Measurements from ENCODE around the gene OBSCN.
"Not testable (repeated sequence)": the region's sequence is repeated elsewhere in the genome, so short reads cannot be mapped to it uniquely, and the experiment has no call there.

OBSCN gene

GRCh38 chr1:228240411-228241240, 32.8 kb downstream of the OBSCN start:
- FAIRE-seq (no peak), DNase-seq (ENCODE audit: insufficient read length, low spot score) (no peak)
- TF ChIP-seq POU2F2 (IDR thresholded peaks at IDR 0.05; ENCODE audit: low read depth, low read length) (no peak), POLR2AphosphoS5 (IDR thresholded peaks at IDR 0.05; ENCODE audit: low read depth, low read length) (no peak)

GRCh38 chr1:228241259-228241658, 33.4 kb downstream of the OBSCN start:
- DNase-seq (ENCODE audit: insufficient read length, low spot score): no peak
- TF ChIP-seq SPI1 (IDR thresholded peaks at IDR 0.05; ENCODE audit: low read depth, low read length): no peak
- FAIRE-seq: no peak

GRCh38 chr1:228242409-228242808, 34.6 kb downstream of the OBSCN start:
- no peak for TF ChIP-seq TAF1 (IDR thresholded peaks at IDR 0.05; ENCODE audit: low read depth, low read length)
- no peak for TF ChIP-seq POLR2AphosphoS5 (IDR thresholded peaks at IDR 0.05; ENCODE audit: low read depth, low read length)
- TF ChIP-seq POLR2A (IDR thresholded peaks at IDR 0.05; ENCODE audit: low read depth, low read length): no peak
- no peak for TF ChIP-seq PAX5 (IDR thresholded peaks at IDR 0.05; ENCODE audit: insufficient read depth, low read length, severe bottlenecking)
- no peak for TF ChIP-seq POU2F2 (IDR thresholded peaks at IDR 0.05; ENCODE audit: low read depth, low read length)
- TF ChIP-seq SPI1 (IDR thresholded peaks at IDR 0.05; ENCODE audit: low read depth, low read length): no peak
- DNase-seq (ENCODE audit: insufficient read length, low spot score): no peak
- FAIRE-seq: no peak

- TF ChIP-seq TAF1 (IDR thresholded peaks at IDR 0.05; ENCODE audit: low read depth, low read length) (no peak), POLR2A (IDR thresholded peaks at IDR 0.05; ENCODE audit: low read depth, low read length) (no peak), POLR2AphosphoS5 (IDR thresholded peaks at IDR 0.05; ENCODE audit: low read depth, low read length) (no peak), POU2F2 (IDR thresholded peaks at IDR 0.05; ENCODE audit: low read depth, low read length) (no peak), SPI1 (IDR thresholded peaks at IDR 0.05; ENCODE audit: low read depth, low read length) (no peak), PAX5 (IDR thresholded peaks at IDR 0.05; ENCODE audit: insufficient read depth, low read length, severe bottlenecking) (no peak)
- no peak for FAIRE-seq
- no peak for DNase-seq (ENCODE audit: insufficient read length, low spot score)
Observed at GRCh38 chr1:228243093-228243492, 35.2 kb downstream of the OBSCN start.

- not testable (repeated sequence) for DNase-seq (ENCODE audit: insufficient read length, low spot score); FAIRE-seq
Observed at GRCh38 chr1:228243989-228244388, 36.1 kb downstream of the OBSCN start.

GRCh38 chr1:228245111-228245510, 37.3 kb downstream of the OBSCN start:
- DNase-seq (ENCODE audit: insufficient read length, low spot score) (no peak), FAIRE-seq (no peak)
- no peak for TF ChIP-seq SPI1 (IDR thresholded peaks at IDR 0.05; ENCODE audit: low read depth, low read length)
- no peak for TF ChIP-seq PAX5 (IDR thresholded peaks at IDR 0.05; ENCODE audit: insufficient read depth, low read length, severe bottlenecking)
- TF ChIP-seq POLR2AphosphoS5 (IDR thresholded peaks at IDR 0.05; ENCODE audit: low read depth, low read length): no peak
- no peak for TF ChIP-seq TAF1 (IDR thresholded peaks at IDR 0.05; ENCODE audit: low read depth, low read length)
- no peak for TF ChIP-seq POLR2A (IDR thresholded peaks at IDR 0.05; ENCODE audit: low read depth, low read length)
- TF ChIP-seq POU2F2 (IDR thresholded peaks at IDR 0.05; ENCODE audit: low read depth, low read length): no peak

GRCh38 chr1:228246216-228246900, 38.5 kb downstream of the OBSCN start:
- TF ChIP-seq SPI1 (IDR thresholded peaks at IDR 0.05; ENCODE audit: low read depth, low read length) (no peak), TAF1 (IDR thresholded peaks at IDR 0.05; ENCODE audit: low read depth, low read length) (no peak)
- no peak for DNase-seq (ENCODE audit: insufficient read length, low spot score)
- FAIRE-seq: no peak

- no peak for TF ChIP-seq POLR2AphosphoS5 (IDR thresholded peaks at IDR 0.05; ENCODE audit: low read depth, low read length)
- TF ChIP-seq PAX5 (IDR thresholded peaks at IDR 0.05; ENCODE audit: insufficient read depth, low read length, severe bottlenecking): no peak
- DNase-seq (ENCODE audit: insufficient read length, low spot score): no peak
- FAIRE-seq: no peak
Observed at GRCh38 chr1:228249513-228250305, 41.9 kb downstream of the OBSCN start.

GRCh38 chr1:228252476-228252875, 44.6 kb downstream of the OBSCN start:
- not testable (repeated sequence) for FAIRE-seq; DNase-seq (ENCODE audit: insufficient read length, low spot score)

GRCh38 chr1:228256626-228257375, 49.0 kb downstream of the OBSCN start:
- DNase-seq (ENCODE audit: insufficient read length, low spot score): no peak

More at GRCh38 chr1:228256626-228257375, 49.0 kb downstream of the OBSCN start:
- no peak for TF ChIP-seq TAF1 (IDR thresholded peaks at IDR 0.05; ENCODE audit: low read depth, low read length)
- no peak for TF ChIP-seq POLR2A (IDR thresholded peaks at IDR 0.05; ENCODE audit: low read depth, low read length)
- no peak for TF ChIP-seq PAX5 (IDR thresholded peaks at IDR 0.05; ENCODE audit: insufficient read depth, low read length, severe bottlenecking)
- TF ChIP-seq SPI1 (IDR thresholded peaks at IDR 0.05; ENCODE audit: low read depth, low read length): no peak
- no peak for FAIRE-seq

All from GM12891 (cell line).